CD4-positive, alpha-beta T cell treated with Interleukin-4 for 4 hours (primary cell): ENCODE data around the gene SKOR1.

Experiments used
- DNase-seq: peaks from one replicate; pipeline ENCODE4 v3.0.0-alpha.2; 2020

SKOR1 gene

GRCh38 chr15:67819636-67820035, 5.7 kb upstream of the SKOR1 start:
- no peak for DNase-seq

DNA sequence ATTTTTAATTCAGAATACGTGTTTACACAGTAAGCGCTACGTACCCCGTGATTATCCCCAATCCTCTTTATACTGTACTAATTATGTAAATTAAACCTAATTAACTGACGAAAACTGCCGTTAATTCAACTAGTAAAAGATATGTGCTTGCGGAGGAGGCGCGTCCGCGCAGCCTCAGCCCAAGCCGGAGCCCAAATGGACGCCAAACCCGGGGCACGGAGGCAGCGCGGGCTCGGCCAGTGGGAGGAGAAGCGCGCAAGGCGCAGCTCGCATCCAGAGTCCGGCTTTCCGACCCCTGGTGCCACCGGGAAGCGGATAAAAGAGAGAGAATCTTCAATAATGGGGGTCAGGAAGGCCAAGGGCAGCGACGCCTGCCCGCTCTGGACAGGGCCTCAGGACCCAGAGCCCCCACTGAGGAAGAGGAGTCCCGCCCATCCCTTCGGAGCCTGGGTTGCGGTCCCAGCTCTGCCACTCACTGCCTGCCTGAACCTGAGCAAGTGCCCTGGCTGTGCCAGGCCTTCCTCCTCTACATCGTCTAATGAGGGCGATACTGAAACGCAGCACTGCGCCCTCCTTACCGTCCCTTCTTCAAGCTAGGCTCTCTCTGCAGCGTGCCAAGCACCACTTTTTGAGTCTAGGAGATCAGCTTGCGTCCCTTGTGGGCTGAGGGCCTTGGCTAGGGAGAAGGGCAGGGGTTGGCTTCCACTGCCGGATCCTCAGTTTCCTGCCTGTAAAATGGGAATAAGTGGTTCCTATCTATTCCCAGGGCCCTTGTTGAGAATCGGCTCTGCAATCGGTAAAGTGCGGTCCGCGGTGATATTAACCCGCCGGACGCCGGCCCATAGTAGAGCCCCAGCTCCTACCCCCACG, 5.0 kb upstream of the SKOR1 start:
- DNase-seq, result no peak

DNA sequence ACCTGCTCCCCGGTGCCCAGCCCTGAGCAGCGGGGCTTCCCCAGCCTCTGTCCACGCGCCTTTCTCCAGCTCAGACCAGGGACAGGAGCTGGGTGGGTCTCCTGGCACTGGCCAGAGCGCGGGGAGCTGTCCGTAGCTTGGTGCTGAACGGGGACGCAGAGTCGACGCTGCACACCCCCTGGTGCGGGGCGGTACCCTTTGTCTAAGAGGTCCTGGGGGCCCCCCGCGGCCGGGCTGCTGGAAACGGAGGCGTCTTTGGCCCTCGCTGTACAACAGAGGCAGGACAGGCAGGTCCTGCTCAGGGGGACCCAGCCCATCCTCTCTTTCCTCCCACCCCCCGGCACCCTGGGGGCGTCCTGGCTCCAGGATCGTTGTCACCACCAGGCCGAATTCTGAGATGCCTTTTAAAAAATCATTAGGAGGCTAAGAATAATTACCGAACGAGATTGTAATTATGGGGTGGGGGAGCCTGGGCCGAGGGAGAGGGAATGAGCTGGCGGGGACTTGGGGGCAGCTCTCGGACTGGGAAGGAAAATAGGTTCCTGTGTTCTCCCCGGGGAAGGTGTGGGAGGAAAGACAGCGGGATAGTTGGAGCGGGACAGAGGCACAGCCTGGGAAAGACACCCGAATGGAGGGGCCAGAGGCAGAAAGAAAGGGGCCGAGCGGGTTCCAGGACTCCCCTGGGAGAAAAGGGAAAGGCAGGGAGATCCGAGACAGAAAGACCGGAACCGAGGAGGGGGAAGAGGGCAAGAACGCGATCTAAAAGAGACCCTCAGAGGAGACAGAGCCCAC, 4.1 kb upstream of the SKOR1 start:
- no peak for DNase-seq

DNA sequence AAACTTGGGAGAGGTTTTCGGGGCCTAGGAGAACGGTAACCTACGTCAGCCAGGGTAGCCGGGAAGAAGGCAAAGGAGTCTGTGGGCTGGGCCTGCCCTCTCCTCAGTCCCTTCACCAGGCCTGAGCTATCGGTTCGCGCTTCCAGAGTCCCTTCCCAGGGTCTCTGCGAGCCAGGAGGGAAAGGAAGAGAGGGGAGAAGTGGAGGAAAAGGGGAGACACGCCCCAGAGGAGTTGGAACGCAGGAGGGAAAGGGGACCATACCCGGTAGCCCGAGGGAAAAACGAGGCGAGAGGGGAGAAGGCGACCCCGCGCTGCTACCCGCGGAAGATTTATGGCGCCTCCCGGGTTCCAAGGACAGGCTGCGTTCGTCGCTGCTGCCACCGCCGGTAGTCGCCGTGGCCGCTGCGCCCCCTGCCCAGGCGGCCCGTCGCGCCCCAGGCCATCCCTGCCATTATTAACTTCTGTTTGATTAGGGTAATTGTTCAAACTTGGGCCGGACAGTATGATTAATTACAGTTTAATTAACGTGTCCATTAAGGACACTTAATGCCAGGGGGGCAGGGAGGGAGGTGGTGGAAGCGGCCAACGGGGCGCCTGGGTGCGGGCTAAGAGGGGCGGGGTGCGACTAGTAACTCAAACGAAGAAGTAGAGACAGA, 3.4 kb upstream of the SKOR1 start:
- no peak for DNase-seq

DNA sequence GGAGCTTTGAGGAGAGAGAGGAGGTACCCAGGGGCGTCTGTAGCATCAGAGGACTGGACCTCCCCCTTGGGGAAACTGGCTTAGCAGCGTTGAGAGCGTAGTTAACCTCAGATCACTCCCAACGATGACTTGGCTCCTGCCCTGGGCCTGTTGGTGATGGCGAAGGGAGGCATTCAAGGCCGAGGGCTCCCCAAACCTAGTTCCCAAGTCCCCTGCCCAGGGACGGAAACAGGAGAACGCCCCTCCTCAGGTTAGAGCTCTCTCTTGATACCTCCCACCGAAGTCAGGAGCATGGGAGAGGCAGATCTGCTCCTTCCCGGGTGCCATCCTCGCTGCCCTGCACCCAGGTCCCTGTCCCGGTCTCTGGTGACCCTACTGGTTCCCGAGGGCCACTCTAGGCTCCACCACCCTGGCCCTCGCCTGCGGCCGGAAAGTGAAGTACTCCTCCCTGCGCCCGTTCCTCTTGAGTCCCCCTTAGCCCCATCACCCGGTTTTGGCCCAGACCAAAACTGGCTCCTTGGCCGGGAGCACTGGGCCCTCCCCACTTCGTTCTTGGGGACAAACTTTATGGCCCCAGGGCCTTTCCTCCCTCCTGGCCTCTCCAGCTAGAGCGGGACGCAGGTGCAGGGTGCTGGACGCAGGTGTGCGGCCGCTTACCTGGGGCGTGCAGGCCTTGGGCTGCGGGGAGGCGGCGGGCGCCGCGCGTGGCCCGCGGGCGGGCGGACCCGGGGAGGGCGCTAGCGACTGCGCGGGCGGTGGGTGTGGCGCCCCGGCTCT, 2.6 kb upstream of the SKOR1 start:
- DNase-seq, result no peak

DNA sequence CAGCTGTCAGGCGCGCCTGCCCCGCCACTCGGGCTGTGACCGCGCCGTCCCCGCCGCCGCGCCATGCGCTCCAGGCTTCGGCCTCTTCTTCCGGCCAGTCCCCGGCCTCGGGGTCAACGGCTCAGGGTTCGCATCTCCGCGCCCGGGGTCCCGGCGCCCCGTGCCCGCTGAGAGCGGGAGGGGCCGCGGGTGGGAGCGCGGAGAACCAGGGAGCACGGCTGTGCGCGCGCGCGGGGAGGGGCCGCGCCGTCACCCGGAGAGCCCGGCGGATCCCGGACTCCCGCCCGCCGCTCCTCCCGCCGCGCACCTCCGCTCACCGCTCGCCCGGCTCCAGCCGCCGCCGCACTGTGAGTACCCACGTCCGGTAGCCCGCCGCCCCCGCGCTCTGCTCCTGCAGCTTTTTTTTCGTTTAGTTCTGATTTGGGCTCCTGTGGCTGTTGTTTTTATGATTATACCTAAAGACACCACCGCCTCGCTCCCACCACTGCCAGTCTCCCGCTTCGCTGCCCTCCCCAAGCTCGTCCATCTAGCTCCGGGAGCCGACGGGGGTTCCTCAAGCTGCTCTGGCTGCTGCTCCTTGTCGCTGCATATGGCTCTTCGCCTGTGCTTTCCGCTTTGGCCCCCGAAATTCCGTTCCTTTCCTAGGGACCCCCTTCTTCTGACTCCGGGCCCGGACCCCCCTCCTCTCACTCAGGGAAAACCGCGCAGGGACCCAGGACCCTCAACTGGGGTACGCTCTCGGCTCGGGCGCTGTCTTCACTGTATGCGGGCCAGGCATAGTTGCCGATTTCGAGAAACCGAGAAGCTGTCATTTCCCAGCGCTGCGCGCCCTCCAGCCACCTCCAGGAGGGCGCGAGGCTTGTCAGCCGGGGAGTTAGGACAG, 1.8 kb upstream of the SKOR1 start:
- DNase-seq, result no peak

GRCh38 chr15:67824197-67824968, 926 bp upstream of the SKOR1 start:
- no peak for DNase-seq

GRCh38 chr15:67825881-67826716, 790 bp downstream of the SKOR1 start:
- DNase-seq, result no peak

DNA sequence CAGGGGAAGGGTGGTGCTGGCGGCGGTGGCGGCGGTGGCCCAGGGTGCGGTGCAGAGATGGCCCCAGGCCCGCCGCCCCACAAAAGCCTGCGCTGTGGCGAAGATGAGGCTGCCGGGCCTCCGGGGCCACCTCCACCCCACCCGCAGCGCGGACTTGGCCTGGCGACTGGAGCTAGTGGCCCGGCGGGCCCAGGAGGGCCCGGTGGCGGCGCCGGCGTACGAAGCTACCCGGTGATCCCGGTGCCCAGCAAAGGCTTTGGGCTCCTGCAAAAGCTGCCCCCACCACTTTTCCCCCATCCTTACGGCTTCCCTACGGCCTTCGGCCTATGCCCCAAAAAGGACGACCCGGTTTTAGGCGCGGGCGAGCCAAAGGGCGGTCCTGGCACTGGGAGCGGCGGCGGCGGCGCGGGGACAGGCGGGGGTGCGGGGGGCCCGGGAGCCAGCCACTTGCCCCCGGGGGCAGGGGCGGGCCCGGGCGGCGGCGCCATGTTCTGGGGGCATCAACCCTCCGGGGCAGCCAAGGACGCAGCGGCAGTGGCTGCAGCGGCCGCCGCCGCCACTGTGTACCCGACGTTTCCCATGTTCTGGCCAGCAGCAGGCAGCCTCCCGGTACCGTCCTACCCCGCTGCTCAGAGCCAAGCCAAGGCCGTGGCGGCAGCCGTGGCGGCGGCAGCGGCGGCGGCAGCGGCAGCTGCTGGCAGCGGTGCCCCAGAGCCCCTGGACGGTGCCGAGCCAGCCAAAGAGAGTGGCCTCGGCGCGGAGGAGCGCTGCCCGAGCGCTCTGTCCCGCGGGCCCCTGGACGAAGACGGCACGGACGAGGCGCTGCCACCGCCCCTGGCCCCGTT, 1.6 kb downstream of the SKOR1 start:
- DNase-seq, result no peak

DNA sequence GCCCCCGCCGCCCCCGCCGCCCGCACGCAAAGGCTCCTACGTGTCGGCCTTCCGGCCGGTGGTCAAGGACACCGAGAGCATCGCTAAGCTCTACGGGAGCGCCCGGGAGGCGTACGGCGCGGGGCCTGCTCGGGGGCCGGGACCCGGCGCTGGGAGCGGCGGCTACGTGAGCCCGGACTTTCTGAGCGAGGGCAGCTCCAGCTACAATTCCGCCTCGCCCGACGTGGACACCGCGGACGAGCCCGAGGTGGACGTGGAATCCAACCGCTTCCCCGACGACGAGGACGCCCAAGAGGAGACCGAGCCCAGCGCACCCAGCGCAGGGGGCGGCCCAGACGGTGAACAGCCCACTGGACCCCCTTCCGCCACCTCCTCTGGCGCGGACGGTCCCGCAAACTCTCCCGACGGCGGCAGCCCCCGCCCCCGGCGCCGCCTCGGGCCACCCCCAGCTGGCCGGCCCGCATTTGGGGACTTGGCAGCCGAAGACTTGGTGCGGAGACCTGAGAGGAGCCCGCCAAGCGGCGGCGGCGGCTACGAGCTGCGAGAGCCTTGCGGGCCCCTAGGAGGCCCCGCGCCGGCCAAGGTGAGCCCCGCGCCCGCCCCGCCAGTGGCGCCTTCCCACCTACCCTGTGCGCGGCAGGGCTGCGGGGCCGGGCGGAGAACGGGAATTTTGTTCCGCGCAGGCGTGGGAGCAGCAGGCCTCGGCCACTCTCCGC, 2.4 kb downstream of the SKOR1 start:
- DNase-seq, result no peak

GRCh38 chr15:67828278-67828968, 3.1 kb downstream of the SKOR1 start:
- DNase-seq, result no peak

- DNase-seq, result no peak
These were observed 3.8 kb downstream of the SKOR1 start for GRCh38 chr15:67828969-67829646.

GRCh38 chr15:67829647-67830504, 4.6 kb downstream of the SKOR1 start:
- no peak for DNase-seq

DNA sequence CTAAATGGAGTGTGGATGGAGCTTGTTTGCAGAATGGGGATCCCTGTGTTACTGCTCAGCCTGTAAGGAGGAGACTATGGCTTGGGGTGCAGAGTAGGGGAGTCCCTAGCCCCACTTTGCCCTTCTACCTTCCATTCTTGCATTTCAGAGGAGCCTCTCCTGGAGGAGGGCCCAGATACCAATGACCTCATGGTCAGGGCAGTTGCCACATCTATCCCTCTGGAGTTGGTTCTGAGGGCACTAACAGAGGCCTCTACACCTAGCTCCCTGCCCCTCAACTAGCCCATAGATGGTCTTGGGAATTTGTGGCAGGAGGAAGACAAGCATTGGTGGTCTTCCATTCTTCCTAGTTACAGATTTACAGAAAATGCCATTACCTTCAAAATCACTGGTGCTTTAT, 6.1 kb downstream of the SKOR1 start:
- no peak for DNase-seq

DNA sequence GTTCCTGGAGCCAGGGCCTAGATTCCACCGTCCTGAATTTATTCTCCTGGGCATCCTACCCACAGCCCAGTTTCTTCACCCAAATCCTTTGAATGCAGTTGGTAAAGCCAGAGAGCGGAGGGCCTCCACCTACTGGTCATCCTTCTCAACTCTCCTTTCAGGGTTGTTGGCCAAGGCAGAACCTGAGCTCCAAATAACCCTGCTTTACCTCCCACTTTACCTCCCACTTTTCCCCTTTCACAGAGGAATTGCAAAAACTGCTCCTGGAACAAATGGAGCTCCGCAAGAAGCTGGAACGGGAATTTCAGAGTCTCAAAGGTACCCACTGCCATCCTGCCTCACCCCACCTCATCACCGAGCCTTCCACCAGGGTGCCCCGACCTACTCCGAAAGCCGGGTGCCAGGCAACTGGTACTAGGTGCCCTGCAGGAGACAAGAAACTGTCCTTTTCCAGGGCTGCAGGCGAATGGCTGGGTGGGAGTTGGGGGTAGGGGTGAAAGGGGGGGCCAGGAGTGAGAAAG, 6.8 kb downstream of the SKOR1 start:
- no peak for DNase-seq
